MM.1S (cell line): ENCODE results near the gene PODXL2.

Source experiments
- DNase-seq: peaks from one replicate; pipeline ENCODE4 v3.0.0-alpha.2; 2015
- H2AFZ ChIP-seq: fragments of 300-600 bp; sonication (generic); 2 replicates; pipeline ENCODE4 v1.6.0; 2016; ENCODE audit warnings: antibody characterized with exemption, low read length
- H3F3A ChIP-seq: fragments of 300-600 bp; sonication (generic); 2 replicates; pipeline ENCODE4 v1.6.1; 2016; ENCODE audit warnings: mild to moderate bottlenecking, antibody characterized with exemption, low read length, moderate library complexity, mixed read lengths; ENCODE audit not compliant: insufficient read depth
- H3K27ac ChIP-seq: fragments of 300-600 bp; sonication (generic); 2 replicates; pipeline ENCODE4 v1.5.1; 2016; ENCODE audit warnings: mild to moderate bottlenecking, low read length
- H3K27me3 ChIP-seq: fragments of 300-600 bp; sonication (generic); replicated peaks from 2 replicates; pipeline ENCODE4 v1.6.0; 2016; ENCODE audit warnings: low read length; ENCODE audit not compliant: insufficient read depth
- H3K36me3 ChIP-seq: fragments of 300-600 bp; sonication (generic); replicated peaks from 2 replicates; pipeline ENCODE4 v1.6.1; 2016; ENCODE audit warnings: mild to moderate bottlenecking, low read length, mixed read lengths; ENCODE audit not compliant: insufficient read depth
- H3K4me1 ChIP-seq: fragments of 300-600 bp; sonication (generic); 2 replicates; pipeline ENCODE4 v1.6.1; 2016; ENCODE audit warnings: low read length, mixed read lengths
- H3K4me2 ChIP-seq: fragments of 300-600 bp; sonication (generic); 2 replicates; pipeline ENCODE4 v1.6.0; 2016; ENCODE audit warnings: low read depth, low read length
- H3K4me3 ChIP-seq: fragments of 300-600 bp; sonication (generic); 2 replicates; pipeline ENCODE4 v1.5.1; 2016; ENCODE audit warnings: low read length, mixed read lengths
- H3K79me2 ChIP-seq: fragments of 300-600 bp; sonication (generic); 2 replicates; pipeline ENCODE4 v1.6.1; 2016; ENCODE audit warnings: mixed run types, low read length, mixed read lengths
- H3K9ac ChIP-seq: fragments of 300-600 bp; sonication (generic); 2 replicates; pipeline ENCODE4 v1.6.1; 2016; ENCODE audit warnings: low read length, mixed read lengths
- H3K9me2 ChIP-seq: fragments of 300-600 bp; sonication (generic); replicated peaks from 2 replicates; pipeline ENCODE4 v1.6.1; 2016; ENCODE audit warnings: mild to moderate bottlenecking, low read length, mixed read lengths; ENCODE audit not compliant: insufficient read depth
- H3K9me3 ChIP-seq: fragments of 300-600 bp; sonication (generic); replicated peaks from 2 replicates; pipeline ENCODE4 v1.6.1; 2016; ENCODE audit warnings: mild to moderate bottlenecking, low read length, mixed read lengths; ENCODE audit not compliant: insufficient read depth
- H4K20me1 ChIP-seq: fragments of 300-600 bp; sonication (generic); 2 replicates; pipeline ENCODE4 v1.6.1; 2016; ENCODE audit warnings: mild to moderate bottlenecking, low read length, moderate library complexity, mixed read lengths; ENCODE audit not compliant: insufficient read depth
- EZH2 ChIP-seq: fragments of 300-600 bp; sonication (generic); optimal IDR thresholded peaks from 2 replicates; pipeline ENCODE3; 2017; ENCODE audit warnings: low read depth, mild to moderate bottlenecking, antibody characterized with exemption, low read length, mixed read lengths
- EZH2phosphoT487 ChIP-seq: fragments of 300-600 bp; sonication (generic); IDR thresholded peaks from 2 replicates; pipeline ENCODE4 v1.6.1; 2018; ENCODE audit warnings: antibody characterized with exemption, low read length
- TF ChIP-seq, protein P1 (sequence below): fragments of 300-600 bp; sonication (generic); IDR thresholded peaks from 2 replicates; pipeline ENCODE4 v1.5.1; 2016; ENCODE audit warnings: antibody characterized with exemption, low read length, mixed read lengths

The PODXL2 gene

GRCh38 chr3:127640042-127640355, 11.0 kb downstream of the PODXL2 start:
- H4K20me1 ChIP-seq: no peaks in the 10 kb centered on the region
- no peaks in the 10 kb centered on the region for H3K9me2 ChIP-seq
- TF ChIP-seq EZH2phosphoT487 (no peak), EZH2 (no peak)
- TF ChIP-seq, protein P1, sequence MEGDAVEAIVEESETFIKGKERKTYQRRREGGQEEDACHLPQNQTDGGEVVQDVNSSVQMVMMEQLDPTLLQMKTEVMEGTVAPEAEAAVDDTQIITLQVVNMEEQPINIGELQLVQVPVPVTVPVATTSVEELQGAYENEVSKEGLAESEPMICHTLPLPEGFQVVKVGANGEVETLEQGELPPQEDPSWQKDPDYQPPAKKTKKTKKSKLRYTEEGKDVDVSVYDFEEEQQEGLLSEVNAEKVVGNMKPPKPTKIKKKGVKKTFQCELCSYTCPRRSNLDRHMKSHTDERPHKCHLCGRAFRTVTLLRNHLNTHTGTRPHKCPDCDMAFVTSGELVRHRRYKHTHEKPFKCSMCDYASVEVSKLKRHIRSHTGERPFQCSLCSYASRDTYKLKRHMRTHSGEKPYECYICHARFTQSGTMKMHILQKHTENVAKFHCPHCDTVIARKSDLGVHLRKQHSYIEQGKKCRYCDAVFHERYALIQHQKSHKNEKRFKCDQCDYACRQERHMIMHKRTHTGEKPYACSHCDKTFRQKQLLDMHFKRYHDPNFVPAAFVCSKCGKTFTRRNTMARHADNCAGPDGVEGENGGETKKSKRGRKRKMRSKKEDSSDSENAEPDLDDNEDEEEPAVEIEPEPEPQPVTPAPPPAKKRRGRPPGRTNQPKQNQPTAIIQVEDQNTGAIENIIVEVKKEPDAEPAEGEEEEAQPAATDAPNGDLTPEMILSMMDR: no peak
- H2AFZ ChIP-seq: no peak overlapping the region
- H3F3A ChIP-seq: no peaks in the 10 kb centered on the region
- H3K79me2 ChIP-seq: no peaks in the 10 kb centered on the region
- H3K9me3 ChIP-seq: no peaks in the 10 kb centered on the region
- H3K27me3 ChIP-seq: no peaks in the 10 kb centered on the region
- H3K9ac ChIP-seq: no peak overlapping the region
- H3K4me3 ChIP-seq: no peak overlapping the region
- no peak overlapping the region for H3K27ac ChIP-seq
- H3K36me3 ChIP-seq: no peaks in the 10 kb centered on the region
- no peak overlapping the region for H3K4me2 ChIP-seq
- no peaks in the 10 kb centered on the region for H3K4me1 ChIP-seq
- no peak for DNase-seq

GRCh38 chr3:127644641-127645370, 15.8 kb downstream of the PODXL2 start:
- no peak overlapping the region for H3K27ac ChIP-seq
- no peak overlapping the region for H3K4me3 ChIP-seq
- no peaks in the 10 kb centered on the region for H3K9me2 ChIP-seq
- H3K9ac ChIP-seq: no peak overlapping the region
- H2AFZ ChIP-seq: no peak overlapping the region
- no peaks in the 10 kb centered on the region for H3K4me1 ChIP-seq
- no peaks in the 10 kb centered on the region for H3K36me3 ChIP-seq
- no peak for DNase-seq
- TF ChIP-seq EZH2: no peak
- TF ChIP-seq, protein P1: no peak
- no peak for TF ChIP-seq EZH2phosphoT487
- no peaks in the 10 kb centered on the region for H3K79me2 ChIP-seq
- H3K4me2 ChIP-seq: no peak overlapping the region
- H3K27me3 ChIP-seq: no peaks in the 10 kb centered on the region
- H3K9me3 ChIP-seq: no peaks in the 10 kb centered on the region
- H3F3A ChIP-seq: no peaks in the 10 kb centered on the region
- no peaks in the 10 kb centered on the region for H4K20me1 ChIP-seq

DNA sequence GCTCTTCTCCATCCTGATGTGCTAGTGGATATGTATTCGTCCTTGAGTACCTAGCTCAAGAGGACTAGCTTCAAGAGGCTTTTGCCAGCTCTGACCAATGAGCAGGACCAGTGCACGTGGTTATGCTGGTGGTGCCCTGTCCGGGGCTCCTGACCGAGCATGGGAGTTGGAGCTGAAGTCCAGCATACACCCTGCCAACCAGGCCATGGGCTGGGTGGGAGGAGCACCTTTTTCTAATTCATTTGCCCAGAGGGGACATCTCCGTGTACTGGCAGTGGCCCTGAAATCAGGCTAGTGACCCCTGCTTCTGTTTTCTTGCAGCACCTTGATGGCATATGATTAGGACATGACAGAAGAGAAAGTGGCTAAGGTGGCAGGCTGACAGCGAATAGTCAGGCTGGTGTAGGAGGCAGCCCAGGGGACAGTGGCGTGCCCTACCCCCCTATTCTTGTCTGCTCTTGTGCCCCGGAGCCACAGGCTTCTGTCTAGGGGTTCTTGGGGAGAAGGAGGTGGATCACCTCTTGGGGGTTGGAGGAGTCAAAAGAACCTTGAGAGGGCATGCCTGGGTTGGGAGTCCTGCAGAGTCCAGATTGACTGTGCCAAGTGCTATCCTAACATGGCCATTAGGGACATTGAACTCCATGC, 16.5 kb downstream of the PODXL2 start:
- no peaks in the 10 kb centered on the region for H3K9me2 ChIP-seq
- no peak overlapping the region for H2AFZ ChIP-seq
- no peaks in the 10 kb centered on the region for H3K79me2 ChIP-seq
- TF ChIP-seq EZH2phosphoT487: no peak
- TF ChIP-seq, protein P1: no peak
- no peak for TF ChIP-seq EZH2
- no peaks in the 10 kb centered on the region for H3K27me3 ChIP-seq
- H3F3A ChIP-seq: no peaks in the 10 kb centered on the region
- H3K4me2 ChIP-seq: no peak overlapping the region
- H3K36me3 ChIP-seq: no peaks in the 10 kb centered on the region
- H3K9me3 ChIP-seq: no peaks in the 10 kb centered on the region
- no peak overlapping the region for H3K9ac ChIP-seq
- H4K20me1 ChIP-seq: no peaks in the 10 kb centered on the region
- H3K4me1 ChIP-seq: no peaks in the 10 kb centered on the region
- no peak overlapping the region for H3K27ac ChIP-seq
- DNase-seq: no peak
- no peak overlapping the region for H3K4me3 ChIP-seq
